Adipose tissue (tissue), 3 donors: ENCODE measurements around the gene ANKRD33B. TPM values are rescaled to one million over a fixed set of nuclear protein-coding genes. Genes with fewer than 3 reads are reported as not detected.

Source experiments
- H3K27ac ChIP-seq: one replicate; pipeline ENCODE4 v1.5.1; 2013; ENCODE audit warnings: low read depth, low read length
- WGBS, 3 donors: extraction: QIAGEN DNeasy Blood & Tissue Kit; methylation state at CpG; one replicate each; pipeline ENCODE4 v1.1.7; 2013; 5-methylcytosine and 5-hydroxymethylcytosine counted together
- polyA plus RNA-seq, 3 donors: library from polyadenylated mRNA; stranded (reverse); fragments of 200-250 nt; gene quantifications; one replicate each; pipeline ENCODE4 v1.2.3, GENCODE V29; 2013
- donor health status: healthy with polysubstance abuse.
- donor health status: Bipolar disorder and iron deficiency.
- donor health status: healthy.

Gene ANKRD33B
- polyA plus RNA-seq, 3 donors, result 0.32 to 2.9 (median 0.89) TPM

GRCh38 chr5:10706326-10706725, 142.5 kb downstream of the ANKRD33B start:
- WGBS, 3 donors, result 85 to 94% (median 92%) methylated on average over 4 of the region's 4 CpGs

More at GRCh38 chr5:10706326-10706725, 142.5 kb downstream of the ANKRD33B start:
- H3K27ac ChIP-seq, result no peak overlapping the region

Other genes with a start within 250 kb of the ANKRD33B start
- gene MARCHF6, start 210.4 kb upstream of the ANKRD33B start, polyA plus RNA-seq, result 10 to 100 TPM; 32.5 to 42.6 (median 33.5) TPM
- 1 to 10 TPM in 2 of 3 donors, under 1 TPM in 1; 0.89 to 2.6 (median 2.1) TPM for gene ROPN1L, start 122.2 kb upstream of the ANKRD33B start, polyA plus RNA-seq
- 100 to 1,000 TPM in 2 of 3 donors, 10 to 100 TPM in 1; 46.9 to 132 (median 102) TPM for gene DAP, start 197.2 kb downstream of the ANKRD33B start, polyA plus RNA-seq